Uterus (tissue), 2 donors: ENCODE results near the gene UCKL1.

Source experiments
- CTCF ChIP-seq, 4 experiments: fragments of 200-600 bp in 2 of 4; fragments of 450-650 bp in 2 of 4; sonication (generic) in 2 of 4; IDR thresholded peaks; one replicate each; pipeline ENCODE4 v1.5.1; 2016 to 2019; ENCODE audit warnings: antibody characterized with exemption in 4 of 4, mild to moderate bottlenecking in 2 of 4, moderate library complexity in 1 of 4
- POLR2A ChIP-seq, 2 donors: fragments of 450-650 bp; IDR thresholded peaks; one replicate each; pipeline ENCODE4 v1.6.1; 2016; ENCODE audit warnings: antibody characterized with exemption in 2 of 2, mild to moderate bottlenecking in 1 of 2, moderate library complexity in 1 of 2

- TF ChIP-seq CTCF (IDR thresholded peaks at IDR 0.05) (no peak), POLR2A (IDR thresholded peaks at IDR 0.05) (no peak)
Observed at GRCh38 chr20:63946986-63947637, 9.1 kb downstream of the UCKL1 start.
